Measurements from ENCODE around the gene ZNF142.

ZNF142 gene

GRCh38 chr2:218648787-218649100 is 10.7 kb downstream of the ZNF142 start:
- DNase-seq = no peak

DNA sequence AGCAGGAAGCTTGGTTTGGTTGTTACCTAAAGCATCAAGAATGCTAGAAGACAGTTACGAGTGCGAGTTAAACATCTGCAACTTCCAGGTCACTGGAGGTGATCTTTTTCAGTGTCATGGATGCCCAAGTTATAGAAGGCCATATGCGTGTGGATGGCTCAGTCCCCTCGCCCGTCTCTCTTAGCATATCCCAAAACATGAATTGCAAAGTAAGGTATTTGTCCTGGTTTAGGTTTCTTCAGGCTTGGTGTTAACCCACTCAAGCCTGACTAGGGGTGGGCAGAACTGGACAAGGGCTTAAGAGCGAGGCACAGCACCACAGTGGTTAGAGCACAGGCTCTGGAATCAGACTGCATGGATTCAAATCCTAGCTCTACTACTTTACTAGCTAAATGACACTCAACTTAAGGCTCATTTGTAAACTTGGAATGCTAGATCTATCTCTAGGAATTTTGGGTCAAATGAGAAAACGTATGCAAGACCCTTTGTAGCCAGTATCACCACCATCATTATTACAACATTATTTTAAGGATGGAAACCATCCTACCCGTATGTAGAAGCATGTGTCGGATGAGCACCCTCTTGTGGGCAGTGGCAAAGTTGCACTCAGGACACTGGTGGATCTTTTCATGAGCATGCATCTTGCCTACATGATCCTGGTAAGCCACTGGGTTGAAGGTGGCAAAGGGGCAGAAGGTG is 11.2 kb downstream of the ZNF142 start:
- peak; percentile 52 for DNase-seq

GRCh38 chr2:218645126-218645525 is 14.3 kb downstream of the ZNF142 start:
- DNase-seq = peak; percentile 88

GRCh38 chr2:218644721-218645120 is 14.7 kb downstream of the ZNF142 start:
- peak; percentile 14 for DNase-seq

- DNase-seq = no peak
These were observed 15.6 kb downstream of the ZNF142 start for GRCh38 chr2:218643751-218644310.

- DNase-seq = no peak
These were observed 16.6 kb downstream of the ZNF142 start for GRCh38 chr2:218642786-218643185.

DNA sequence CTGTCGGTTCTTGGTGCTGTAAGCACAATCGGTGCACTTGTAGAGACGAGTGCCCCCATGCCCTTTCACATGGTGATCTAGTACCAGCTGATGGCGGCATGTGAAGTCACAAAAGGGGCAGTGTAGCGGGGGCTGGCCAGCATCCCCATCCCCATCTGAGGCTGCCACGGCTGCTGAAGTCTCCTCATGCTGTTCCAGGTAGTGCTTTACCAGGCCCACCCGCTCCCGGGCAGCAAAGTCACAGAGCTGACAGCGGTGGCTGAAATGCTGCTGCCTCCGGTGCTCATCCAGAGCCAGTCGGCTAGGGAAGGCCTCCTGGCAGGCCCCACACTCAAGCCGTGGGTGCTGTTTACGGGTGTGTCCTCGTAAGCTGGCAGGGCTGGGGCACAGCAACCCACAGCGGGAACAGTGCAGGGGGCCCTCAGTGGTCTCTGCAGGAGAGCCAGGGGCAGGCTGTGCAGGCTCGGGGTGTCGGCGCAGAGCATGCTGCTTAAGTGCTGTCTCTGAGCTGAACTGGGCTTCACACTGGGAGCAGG is 17.2 kb downstream of the ZNF142 start:
- DNase-seq = no peak

- no peak for DNase-seq
These were observed 21.1 kb downstream of the ZNF142 start for GRCh38 chr2:218638372-218638771.

DNA sequence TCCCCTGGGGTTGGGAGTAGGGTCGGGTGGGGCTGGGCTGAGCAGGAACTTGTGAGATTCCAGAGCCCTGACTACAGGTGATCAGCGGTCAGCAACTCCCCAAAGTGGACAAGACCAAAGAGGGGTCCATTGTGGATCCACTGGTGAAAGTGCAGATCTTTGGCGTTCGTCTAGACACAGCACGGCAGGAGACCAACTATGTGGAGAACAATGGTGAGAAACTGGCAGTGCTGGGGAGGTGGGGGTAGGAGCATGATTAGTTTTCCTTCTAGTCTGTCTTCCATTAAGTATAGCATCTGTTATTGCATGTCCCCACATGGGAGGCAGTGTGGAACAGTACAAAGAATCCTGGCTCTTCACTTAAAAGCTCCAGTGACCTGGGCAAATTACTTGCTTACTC is 23.7 kb downstream of the ZNF142 start:
- DNase-seq = no peak

GRCh38 chr2:218631837-218632236 is 27.6 kb downstream of the ZNF142 start:
- peak; percentile 26 for DNase-seq

GRCh38 chr2:218627939-218628338 is 31.5 kb downstream of the ZNF142 start:
- DNase-seq = no peak

GRCh38 chr2:218626369-218626768 is 33.1 kb downstream of the ZNF142 start:
- no peak for DNase-seq

DNA sequence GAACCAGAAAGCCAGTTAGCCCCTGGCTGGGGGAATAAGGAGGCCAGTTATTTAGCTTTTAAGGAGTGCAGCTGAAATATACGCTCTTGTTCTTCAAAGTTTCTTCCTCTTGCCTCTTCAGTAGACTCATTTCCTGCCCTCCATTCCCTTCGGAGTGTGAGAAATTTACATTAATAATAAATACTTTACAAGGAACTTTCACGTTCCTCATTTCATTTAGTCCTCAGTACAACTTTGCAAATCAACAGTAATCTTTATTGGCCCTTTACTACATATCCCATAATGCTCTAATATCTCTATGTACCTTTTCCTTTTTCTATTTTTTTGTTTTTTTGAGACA is 36.1 kb downstream of the ZNF142 start:
- DNase-seq = no peak

GRCh38 chr2:218622606-218623365 is 36.6 kb downstream of the ZNF142 start:
- peak; percentile 7 for DNase-seq

GRCh38 chr2:218621007-218621406 is 38.4 kb downstream of the ZNF142 start:
- DNase-seq = no peak

DNA sequence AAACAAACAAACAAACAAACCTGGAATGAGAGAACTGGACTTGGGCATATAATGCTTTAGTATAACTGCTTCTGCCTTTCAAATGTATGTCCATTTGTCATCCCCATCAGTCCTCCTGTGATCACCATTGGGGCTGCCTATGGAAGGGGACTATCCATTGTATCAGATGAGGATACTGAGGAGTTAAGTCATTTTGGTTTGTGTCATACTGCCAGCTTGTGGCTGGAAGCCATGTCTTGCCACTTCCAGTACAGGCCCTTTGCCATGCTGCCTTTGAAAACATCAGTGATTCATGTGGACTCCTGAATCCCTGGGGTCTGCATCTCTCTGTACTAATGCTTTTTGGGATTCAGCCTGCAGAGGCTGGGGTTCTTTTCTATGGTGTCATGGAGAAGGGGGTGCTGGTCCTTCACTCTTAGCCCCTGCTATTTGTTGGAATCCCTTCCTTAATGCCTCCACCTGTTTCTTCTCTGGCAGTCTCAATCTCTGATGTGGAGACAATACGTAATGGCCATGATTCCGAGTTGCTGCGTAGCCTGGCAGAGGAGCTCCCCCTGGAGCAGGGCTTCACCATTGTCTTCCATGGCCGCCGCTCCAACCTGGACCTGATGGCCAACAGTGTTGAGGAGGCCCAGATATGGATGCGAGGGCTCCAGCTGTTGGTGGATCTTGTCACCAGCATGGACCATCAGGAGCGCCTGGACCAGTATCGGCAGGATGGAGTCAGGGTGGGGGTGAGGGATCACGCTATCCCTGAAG is 41.1 kb downstream of the ZNF142 start:
- no peak for DNase-seq

DNA sequence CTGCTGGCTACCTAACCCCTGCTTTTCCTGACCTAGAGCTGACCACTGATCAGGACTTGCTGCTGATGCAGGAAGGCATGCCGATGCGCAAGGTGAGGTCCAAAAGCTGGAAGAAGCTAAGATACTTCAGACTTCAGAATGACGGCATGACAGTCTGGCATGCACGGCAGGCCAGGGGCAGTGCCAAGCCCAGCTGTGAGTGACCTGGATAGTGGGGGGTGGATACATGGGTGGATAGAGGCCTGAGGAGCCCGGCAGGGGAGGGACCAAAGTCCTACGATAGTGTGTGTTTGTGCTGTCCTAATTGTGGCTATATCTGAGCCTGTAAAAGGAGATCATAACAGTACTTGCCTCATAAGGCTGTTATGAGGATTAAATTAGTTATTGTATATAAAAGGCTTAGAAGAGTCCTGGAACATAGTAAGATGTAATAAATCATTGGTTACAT is 43.5 kb downstream of the ZNF142 start:
- no peak for DNase-seq

DNA sequence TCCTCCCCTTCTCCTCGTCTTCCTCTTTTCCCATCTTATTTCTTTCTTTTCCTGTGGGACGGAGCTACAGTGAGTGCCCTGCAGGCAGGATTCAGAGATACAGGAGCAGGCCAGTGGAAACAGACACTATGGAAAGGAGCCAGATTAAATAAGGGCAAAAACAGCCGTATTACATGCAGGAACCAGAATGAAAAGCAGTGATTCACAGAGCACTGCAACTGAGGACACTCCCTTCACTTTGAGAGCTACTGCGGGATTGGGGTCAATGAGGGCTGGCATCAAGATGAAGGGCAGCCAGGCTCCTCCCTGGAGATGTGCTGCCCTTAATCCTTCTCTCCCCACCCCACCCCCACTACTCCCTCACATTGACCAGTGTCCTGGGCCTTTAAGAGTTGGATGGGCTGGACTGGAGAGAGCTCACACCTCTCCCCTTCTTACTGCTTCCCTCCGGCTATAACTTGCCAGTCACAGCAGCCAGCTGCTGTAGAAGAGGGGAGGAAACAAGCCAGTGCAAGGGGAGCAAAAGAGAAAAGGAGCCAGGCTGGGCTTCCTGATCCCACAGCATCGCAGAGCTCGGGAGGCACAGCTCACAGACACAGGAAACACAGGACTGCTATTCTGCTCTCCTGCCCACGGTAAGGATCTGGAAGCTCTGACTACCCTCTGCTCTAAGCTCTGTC is 51.8 kb downstream of the ZNF142 start, which contains the start of gene PLCD4:
Gene PLCD4, plus strand, starts transcription at position 464 of the 680 bp plus-strand sequence. CDS start 7,841 bp downstream, outside the sequence.
- DNase-seq = peak; percentile 87

DNA sequence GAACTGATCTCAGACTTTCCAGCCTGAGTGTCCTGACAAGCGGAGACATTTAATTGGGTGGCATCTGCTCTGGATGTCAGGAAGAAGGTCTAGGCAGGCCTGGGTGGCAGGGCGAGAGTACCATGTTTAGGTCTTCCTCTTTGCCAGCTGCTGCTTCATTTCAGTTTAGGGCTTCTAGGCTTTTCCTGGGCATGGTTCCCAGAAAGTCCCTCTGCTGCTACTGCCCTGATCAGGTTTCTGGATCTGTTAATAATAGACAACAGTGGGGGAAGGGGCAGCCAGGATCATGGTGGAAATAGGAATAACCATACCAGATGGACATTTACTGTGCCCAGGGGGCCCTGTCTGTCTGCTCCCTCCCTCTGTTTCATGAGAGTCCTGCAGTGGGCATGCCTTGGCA is 54.0 kb downstream of the ZNF142 start:
- no peak for DNase-seq

All from kidney glomerular epithelial cell (primary cell).